Measurements from ENCODE around the gene ATP9A. TPM values are rescaled to one million over a fixed set of nuclear protein-coding genes. Genes with fewer than 3 reads are reported as not detected.

ATP9A gene
- total and polyA plus RNA-seq, 5 donors from 2014 or later: 0.10 to 0.76 TPM; not detected in 3

GRCh38 chr20:51736947-51737346 lies 31.2 kb downstream of the ATP9A start:
- no peaks in the 10 kb centered on the region for H3K9me3 ChIP-seq (ENCODE audit: control insufficient read depth in 2 of 2, low read length in 2 of 2)
- Mint-ChIP-seq H3K4me1 (no peaks in the 10 kb centered on the region), H3K36me3 (no peaks in the 10 kb centered on the region), H3K27ac (no peak overlapping the region), H3K27me3 (peaks cover 6% of the 10 kb centered on the region), H3K9me3 (no peaks in the 10 kb centered on the region), H3K4me3 (no peak overlapping the region)
- DNase-seq: no peak
- H3K36me3 ChIP-seq (ENCODE audit: control insufficient read depth, insufficient read depth, low read length): no peaks in the 10 kb centered on the region
- no peak overlapping the region for H3K27ac ChIP-seq (ENCODE audit: insufficient read depth, low read length, poor library complexity, severe bottlenecking)
- H3K4me1 ChIP-seq (ENCODE audit: control insufficient read depth, insufficient read depth, low read length, poor library complexity, severe bottlenecking): no peaks in the 10 kb centered on the region
- no peak overlapping the region for H3K4me3 ChIP-seq (ENCODE audit: low read depth, low read length)
- ATAC-seq (ENCODE audit: low read depth in 2 of 2): no peak
- H3K27me3 ChIP-seq (ENCODE audit: control insufficient read depth, insufficient read depth, low read length): no peaks in the 10 kb centered on the region

DNA sequence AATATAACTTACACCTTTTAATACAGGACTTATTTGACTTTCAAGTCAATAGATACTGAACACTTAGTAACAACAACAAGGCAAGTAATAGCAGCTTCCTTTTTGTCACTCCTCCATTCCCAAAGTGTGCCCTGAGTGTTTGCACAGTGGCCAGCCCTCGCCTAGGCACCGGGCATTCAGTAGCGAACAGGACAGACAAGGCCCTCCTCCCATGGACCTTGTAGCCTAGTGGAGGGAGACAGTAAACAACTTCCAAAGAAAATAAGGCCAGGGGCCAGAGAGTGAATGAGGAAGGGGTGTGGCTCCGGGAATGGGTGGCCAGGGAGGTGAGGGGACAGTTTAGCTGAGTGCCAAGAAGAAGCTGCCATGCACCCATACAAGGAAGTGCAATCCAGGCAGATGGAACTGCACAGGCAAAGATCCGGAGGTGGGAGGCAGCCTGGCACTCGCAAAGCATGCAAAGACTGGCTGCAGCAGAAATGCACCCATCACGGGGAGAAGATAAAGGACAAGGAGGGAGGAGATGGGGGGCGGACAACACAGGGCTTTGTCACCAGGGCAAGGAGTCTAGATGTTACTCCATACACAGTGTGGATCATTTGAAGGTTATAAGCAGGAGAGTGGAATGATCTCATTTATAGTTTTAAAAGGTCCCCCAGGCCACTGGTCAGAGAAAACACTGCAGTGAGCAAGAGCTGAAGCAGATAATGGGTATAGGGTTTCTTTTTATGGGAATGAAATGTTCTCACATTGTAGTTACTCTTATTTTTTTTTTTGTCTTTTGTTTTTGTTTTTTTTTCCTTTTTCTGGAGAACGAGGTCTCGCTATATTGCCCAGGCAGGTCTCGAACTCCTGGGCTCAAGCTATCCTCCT lies 32.2 kb downstream of the ATP9A start:
- no peaks in the 10 kb centered on the region for H3K27me3 ChIP-seq (ENCODE audit: control insufficient read depth, insufficient read depth, low read length)
- no peaks in the 10 kb centered on the region for H3K36me3 Mint-ChIP-seq
- peak overlapping the region in 1 of 3 donors; percentile 45 for H3K27ac Mint-ChIP-seq
- no peaks in the 10 kb centered on the region for H3K9me3 ChIP-seq (ENCODE audit: control insufficient read depth in 2 of 2, low read length in 2 of 2)
- no peaks in the 10 kb centered on the region for H3K4me1 ChIP-seq (ENCODE audit: control insufficient read depth, insufficient read depth, low read length, poor library complexity, severe bottlenecking)
- H3K4me3 ChIP-seq (ENCODE audit: low read depth, low read length): no peak overlapping the region
- H3K4me1 Mint-ChIP-seq: no peaks in the 10 kb centered on the region
- H3K9me3 Mint-ChIP-seq: no peaks in the 10 kb centered on the region
- H3K4me3 Mint-ChIP-seq: no peak overlapping the region
- ATAC-seq (ENCODE audit: low read depth in 2 of 2) (no peak), DNase-seq (no peak)
- H3K27me3 Mint-ChIP-seq: peaks cover 6% of the 10 kb centered on the region
- no peak overlapping the region for H3K27ac ChIP-seq (ENCODE audit: insufficient read depth, low read length, poor library complexity, severe bottlenecking)
- H3K36me3 ChIP-seq (ENCODE audit: control insufficient read depth, insufficient read depth, low read length): no peaks in the 10 kb centered on the region

- H3K27ac ChIP-seq (ENCODE audit: insufficient read depth, low read length, poor library complexity, severe bottlenecking): no peak overlapping the region
- H3K27me3 ChIP-seq (ENCODE audit: control insufficient read depth, insufficient read depth, low read length): no peaks in the 10 kb centered on the region
- no peaks in the 10 kb centered on the region for H3K4me1 ChIP-seq (ENCODE audit: control insufficient read depth, insufficient read depth, low read length, poor library complexity, severe bottlenecking)
- Mint-ChIP-seq H3K4me3 (no peak overlapping the region), H3K27me3 (peaks cover 6% of the 10 kb centered on the region), H3K27ac (no peak overlapping the region), H3K9me3 (no peaks in the 10 kb centered on the region), H3K4me1 (no peaks in the 10 kb centered on the region), H3K36me3 (no peaks in the 10 kb centered on the region)
- no peak for DNase-seq
- H3K9me3 ChIP-seq (ENCODE audit: control insufficient read depth in 2 of 2, low read length in 2 of 2): no peaks in the 10 kb centered on the region
- ATAC-seq (ENCODE audit: low read depth in 2 of 2): no peak
- no peak overlapping the region for H3K4me3 ChIP-seq (ENCODE audit: low read depth, low read length)
- H3K36me3 ChIP-seq (ENCODE audit: control insufficient read depth, insufficient read depth, low read length): no peaks in the 10 kb centered on the region
These were observed 33.1 kb downstream of the ATP9A start for GRCh38 chr20:51734876-51735720.

DNA sequence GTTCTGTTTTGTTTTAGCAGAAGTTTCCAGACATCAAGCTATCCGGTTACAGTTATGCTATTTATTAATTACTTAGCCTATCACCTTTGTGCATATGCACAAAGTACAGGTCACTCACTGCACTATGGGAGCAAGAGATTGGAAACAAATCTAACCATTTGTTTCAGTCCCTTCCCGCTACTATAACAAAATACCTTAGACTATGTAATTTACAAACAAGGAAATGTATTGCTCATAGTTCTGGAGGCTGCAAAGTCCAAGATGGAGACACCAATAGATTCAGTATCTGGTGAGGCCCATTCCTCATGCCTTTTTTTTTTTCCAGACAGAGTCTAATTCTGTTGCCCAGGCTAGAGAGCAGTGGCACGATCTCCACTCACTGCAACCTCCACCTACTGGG lies 35.1 kb downstream of the ATP9A start:
- H3K4me1 Mint-ChIP-seq: no peaks in the 10 kb centered on the region
- ATAC-seq (ENCODE audit: low read depth in 2 of 2): no peak
- Histone ChIP-seq H3K4me3 (ENCODE audit: low read depth, low read length) (no peak overlapping the region), H3K4me1 (ENCODE audit: control insufficient read depth, insufficient read depth, low read length, poor library complexity, severe bottlenecking) (no peaks in the 10 kb centered on the region), H3K27me3 (ENCODE audit: control insufficient read depth, insufficient read depth, low read length) (no peaks in the 10 kb centered on the region), H3K36me3 (ENCODE audit: control insufficient read depth, insufficient read depth, low read length) (no peaks in the 10 kb centered on the region), H3K9me3 (ENCODE audit: control insufficient read depth in 2 of 2, low read length in 2 of 2) (no peaks in the 10 kb centered on the region), H3K27ac (ENCODE audit: insufficient read depth, low read length, poor library complexity, severe bottlenecking) (no peak overlapping the region)
- H3K9me3 Mint-ChIP-seq: no peaks in the 10 kb centered on the region
- H3K27me3 Mint-ChIP-seq: peaks cover 6% of the 10 kb centered on the region
- no peaks in the 10 kb centered on the region for H3K36me3 Mint-ChIP-seq
- no peak overlapping the region for H3K4me3 Mint-ChIP-seq
- DNase-seq: no peak
- no peak overlapping the region for H3K27ac Mint-ChIP-seq

DNA sequence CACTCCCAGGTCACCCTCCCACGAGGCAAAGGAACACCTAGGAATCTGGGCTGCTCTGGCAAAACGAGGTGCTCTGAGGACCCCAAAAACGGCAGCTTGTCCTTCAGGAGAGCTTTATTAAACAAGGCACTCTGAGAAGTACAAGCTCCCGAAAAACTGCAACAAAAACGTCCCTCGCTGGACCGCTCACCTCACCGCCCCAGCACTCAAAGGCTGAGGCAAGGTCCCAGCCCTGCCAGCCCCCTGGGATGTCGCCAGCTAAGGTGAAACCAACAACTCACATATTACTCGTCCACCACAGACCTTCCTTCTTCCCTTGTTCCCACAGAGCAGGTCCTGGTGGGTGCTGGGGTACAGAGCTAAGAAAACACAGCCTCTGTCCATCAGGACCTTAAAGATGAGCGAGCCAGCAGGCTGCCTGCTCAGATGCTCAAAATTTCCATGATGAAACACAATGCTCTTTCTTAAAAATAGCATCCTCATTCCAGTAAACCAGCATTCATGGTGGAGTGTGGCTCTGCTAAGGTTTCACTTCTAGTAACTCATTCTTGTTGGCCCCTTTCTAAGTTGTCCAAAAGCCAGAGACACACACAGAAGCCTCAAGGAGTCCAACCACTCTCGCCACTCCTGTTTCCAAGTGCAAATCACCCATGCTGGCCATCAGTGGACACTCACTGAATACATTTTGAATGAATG lies 35.9 kb downstream of the ATP9A start:
- DNase-seq: no peak
- no peak overlapping the region for H3K27ac ChIP-seq (ENCODE audit: insufficient read depth, low read length, poor library complexity, severe bottlenecking)
- ATAC-seq (ENCODE audit: low read depth in 2 of 2): no peak
- H3K4me3 Mint-ChIP-seq: no peak overlapping the region
- H3K36me3 Mint-ChIP-seq: no peaks in the 10 kb centered on the region
- H3K9me3 ChIP-seq (ENCODE audit: control insufficient read depth in 2 of 2, low read length in 2 of 2): no peaks in the 10 kb centered on the region
- no peaks in the 10 kb centered on the region for H3K9me3 Mint-ChIP-seq
- peaks cover 6% of the 10 kb centered on the region for H3K27me3 Mint-ChIP-seq
- H3K27ac Mint-ChIP-seq: no peak overlapping the region
- H3K27me3 ChIP-seq (ENCODE audit: control insufficient read depth, insufficient read depth, low read length): no peaks in the 10 kb centered on the region
- H3K36me3 ChIP-seq (ENCODE audit: control insufficient read depth, insufficient read depth, low read length): no peaks in the 10 kb centered on the region
- H3K4me1 ChIP-seq (ENCODE audit: control insufficient read depth, insufficient read depth, low read length, poor library complexity, severe bottlenecking): no peaks in the 10 kb centered on the region
- no peaks in the 10 kb centered on the region for H3K4me1 Mint-ChIP-seq
- no peak overlapping the region for H3K4me3 ChIP-seq (ENCODE audit: low read depth, low read length)

DNA sequence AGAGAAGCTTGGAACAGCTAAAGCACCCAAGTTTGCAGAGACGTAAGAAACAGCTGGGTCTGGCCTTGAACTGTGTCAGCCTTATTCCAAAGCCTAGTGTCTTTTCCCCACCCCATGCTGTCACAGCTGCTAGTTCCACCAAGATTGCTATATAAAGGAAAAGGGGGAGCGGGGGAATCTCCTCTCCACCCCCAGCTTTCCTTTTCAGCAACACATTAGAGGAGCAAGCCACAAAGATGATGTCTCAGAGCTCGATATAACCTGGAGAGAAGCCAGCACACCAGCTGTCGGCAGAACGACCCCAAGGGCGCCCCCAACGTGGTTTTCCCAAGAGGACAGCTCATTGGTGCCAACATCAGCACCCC lies 36.5 kb downstream of the ATP9A start:
- Histone ChIP-seq H3K27me3 (ENCODE audit: control insufficient read depth, insufficient read depth, low read length) (no peaks in the 10 kb centered on the region), H3K27ac (ENCODE audit: insufficient read depth, low read length, poor library complexity, severe bottlenecking) (no peak overlapping the region), H3K9me3 (ENCODE audit: control insufficient read depth in 2 of 2, low read length in 2 of 2) (no peaks in the 10 kb centered on the region), H3K36me3 (ENCODE audit: control insufficient read depth, insufficient read depth, low read length) (no peaks in the 10 kb centered on the region), H3K4me3 (ENCODE audit: low read depth, low read length) (no peak overlapping the region), H3K4me1 (ENCODE audit: control insufficient read depth, insufficient read depth, low read length, poor library complexity, severe bottlenecking) (no peaks in the 10 kb centered on the region)
- no peak for ATAC-seq (ENCODE audit: low read depth in 2 of 2)
- DNase-seq: no peak
- Mint-ChIP-seq H3K27ac (no peak overlapping the region), H3K27me3 (peaks cover 6% of the 10 kb centered on the region), H3K36me3 (no peaks in the 10 kb centered on the region), H3K4me3 (no peak overlapping the region), H3K4me1 (no peaks in the 10 kb centered on the region), H3K9me3 (no peaks in the 10 kb centered on the region)

GRCh38 chr20:51729771-51730170 lies 38.4 kb downstream of the ATP9A start:
- H3K36me3 Mint-ChIP-seq: no peaks in the 10 kb centered on the region

More at GRCh38 chr20:51729771-51730170, 38.4 kb downstream of the ATP9A start:
- Mint-ChIP-seq H3K9me3 (no peaks in the 10 kb centered on the region), H3K27me3 (no peaks in the 10 kb centered on the region), H3K27ac (peak overlapping the region in 1 of 3 donors; percentile 52), H3K4me3 (no peak overlapping the region), H3K4me1 (no peaks in the 10 kb centered on the region)
- DNase-seq (no peak), ATAC-seq (ENCODE audit: low read depth in 2 of 2) (no peak)
- Histone ChIP-seq H3K27ac (ENCODE audit: insufficient read depth, low read length, poor library complexity, severe bottlenecking) (no peak overlapping the region), H3K27me3 (ENCODE audit: control insufficient read depth, insufficient read depth, low read length) (no peaks in the 10 kb centered on the region), H3K4me3 (ENCODE audit: low read depth, low read length) (no peak overlapping the region), H3K36me3 (ENCODE audit: control insufficient read depth, insufficient read depth, low read length) (no peaks in the 10 kb centered on the region), H3K4me1 (ENCODE audit: control insufficient read depth, insufficient read depth, low read length, poor library complexity, severe bottlenecking) (no peaks in the 10 kb centered on the region), H3K9me3 (ENCODE audit: control insufficient read depth in 2 of 2, low read length in 2 of 2) (no peaks in the 10 kb centered on the region)
